GM18861 (cell line): ENCODE measurements around the gene TTPAL.

ENCODE experiments used
- ATAC-seq: cut with Tn5 transposase; IDR thresholded peaks from one replicate; pipeline ENCODE4 v1.9.1; 2021; ENCODE audit not compliant: unreplicated experiment

TTPAL gene

DNA sequence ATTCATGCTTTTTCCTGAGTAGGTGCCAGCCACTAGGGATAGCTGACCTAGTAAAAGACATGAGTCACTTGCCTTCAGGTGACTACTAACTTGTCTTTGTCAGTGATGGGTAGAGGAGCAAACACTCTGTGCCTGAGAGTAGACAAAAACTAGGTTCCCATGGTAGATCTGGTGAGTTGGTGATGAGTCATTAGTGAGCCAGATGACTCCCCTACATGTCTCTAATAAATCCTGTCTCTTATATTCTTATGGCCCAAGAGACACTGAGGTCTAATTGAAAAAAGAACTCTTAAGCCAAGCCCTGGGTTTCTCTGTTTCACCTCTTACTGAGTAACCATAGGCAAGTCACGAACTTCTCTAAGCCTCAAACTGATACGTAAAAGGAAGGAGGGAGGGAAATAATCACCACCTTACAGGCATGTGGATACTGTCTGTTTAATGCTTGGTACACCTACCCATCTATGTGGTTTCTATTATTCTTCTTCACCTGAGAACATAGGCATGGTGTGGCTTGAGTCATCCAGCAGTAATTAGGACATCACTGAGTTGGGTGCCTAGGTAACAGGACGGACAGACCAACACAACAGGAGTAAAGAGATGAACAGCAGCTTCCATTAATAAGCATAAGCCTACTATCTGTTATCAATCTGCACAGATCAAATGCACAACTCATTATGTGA, 20.3 kb downstream of the TTPAL start:
- no peak for ATAC-seq

GRCh38 chr20:44496976-44497375, 21.3 kb downstream of the TTPAL start:
- ATAC-seq: no peak

DNA sequence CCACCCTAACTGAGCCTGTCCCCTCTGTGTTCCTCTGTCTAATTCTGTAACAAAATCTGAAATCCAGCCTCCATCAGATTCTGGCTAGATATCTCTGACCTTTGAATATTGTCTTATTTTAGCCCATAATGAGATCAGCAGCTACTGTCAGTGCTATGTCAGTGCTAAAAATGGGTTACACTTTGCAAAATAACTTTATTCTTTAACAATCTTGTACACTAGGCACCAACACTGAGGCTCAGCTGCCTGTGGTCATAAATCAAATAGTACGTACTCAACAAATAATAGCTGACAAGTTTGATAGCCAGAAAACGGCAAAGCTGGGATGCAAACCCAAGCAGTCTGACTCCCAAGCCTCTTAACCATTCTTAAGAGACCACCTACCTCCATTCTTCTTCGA, 22.1 kb downstream of the TTPAL start:
- ATAC-seq: no peak

GRCh38 chr20:44500221-44500620, 24.5 kb downstream of the TTPAL start:
- no peak for ATAC-seq

GRCh38 chr20:44501448-44501847, 25.8 kb downstream of the TTPAL start:
- ATAC-seq: no peak

DNA sequence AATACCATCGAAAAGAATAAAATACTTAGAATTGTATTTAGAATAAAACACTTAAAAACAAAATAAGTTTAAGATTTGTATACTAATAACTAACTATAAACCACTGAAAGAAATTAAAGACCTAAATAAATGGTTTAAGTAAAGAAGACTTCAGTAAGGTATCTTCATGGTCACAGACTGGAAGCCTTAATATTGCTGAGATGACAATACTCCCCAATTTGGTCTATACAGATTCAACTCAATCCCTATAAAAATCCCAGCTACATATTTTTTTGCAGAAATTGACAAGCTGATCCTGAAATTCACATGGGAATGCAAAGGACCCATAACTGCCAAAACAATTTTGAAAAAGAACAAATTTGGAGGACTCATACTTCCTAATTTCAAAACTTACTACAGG, 27.3 kb downstream of the TTPAL start:
- ATAC-seq: no peak

DNA sequence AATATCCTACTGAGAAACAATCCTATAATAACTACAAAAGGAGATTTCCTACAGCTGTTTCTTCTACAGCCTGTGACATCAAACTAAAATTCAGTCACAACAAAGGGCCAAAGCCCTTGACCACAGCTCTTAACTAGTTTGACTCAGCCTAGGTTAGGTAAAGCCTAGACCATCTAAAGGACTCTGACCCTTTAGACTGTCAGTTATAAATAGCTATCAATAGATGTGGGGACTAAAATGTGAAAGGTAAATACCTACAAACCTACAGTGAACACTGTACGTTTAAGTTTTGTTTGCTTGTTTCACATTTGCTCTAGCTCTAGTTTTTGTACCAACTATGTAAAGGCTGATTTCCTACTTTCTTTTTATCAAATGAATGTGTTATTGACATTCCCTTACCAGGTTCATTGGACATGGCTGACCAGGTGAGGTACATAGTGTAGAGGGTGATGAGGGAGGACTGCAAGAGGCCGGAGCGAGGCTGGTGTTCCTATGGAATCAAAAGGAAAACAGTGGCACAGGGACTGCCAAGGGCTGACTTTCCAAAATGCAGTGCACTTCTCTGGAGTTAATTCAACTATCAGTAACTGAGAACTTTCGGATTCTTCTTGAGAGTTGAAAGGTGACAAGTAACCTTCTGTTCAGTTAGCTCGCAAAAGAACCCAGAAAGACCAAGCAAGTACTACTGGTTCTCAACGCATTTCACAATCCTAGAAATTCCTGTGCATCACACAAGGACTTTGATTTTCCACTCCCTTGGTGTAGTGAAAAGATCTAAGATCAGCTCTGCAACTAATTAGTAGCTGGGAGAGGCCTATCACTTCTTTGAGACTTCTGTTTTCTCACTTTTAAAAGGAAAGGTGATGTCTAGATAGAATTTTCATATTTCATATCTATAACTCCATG, 29.0 kb downstream of the TTPAL start:
- no peak for ATAC-seq

DNA sequence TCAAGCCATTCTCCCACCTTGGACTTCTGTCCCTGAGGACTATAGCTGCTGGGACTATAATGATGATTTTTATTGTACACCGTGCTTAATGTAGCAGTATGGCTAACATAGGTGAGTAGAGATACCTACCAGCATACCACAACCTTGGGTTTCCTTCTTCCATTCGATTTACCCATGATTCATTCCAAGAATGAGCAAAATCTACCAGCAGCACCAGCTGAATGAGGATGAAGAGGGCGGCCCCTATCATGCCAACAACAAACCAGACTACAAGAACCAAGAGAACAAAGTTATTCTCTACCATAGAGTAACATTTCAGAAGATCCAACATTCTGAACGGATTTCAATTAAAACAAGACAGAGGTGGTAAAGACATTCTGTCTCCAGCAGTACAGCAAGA, 34.1 kb downstream of the TTPAL start:
- no peak for ATAC-seq

DNA sequence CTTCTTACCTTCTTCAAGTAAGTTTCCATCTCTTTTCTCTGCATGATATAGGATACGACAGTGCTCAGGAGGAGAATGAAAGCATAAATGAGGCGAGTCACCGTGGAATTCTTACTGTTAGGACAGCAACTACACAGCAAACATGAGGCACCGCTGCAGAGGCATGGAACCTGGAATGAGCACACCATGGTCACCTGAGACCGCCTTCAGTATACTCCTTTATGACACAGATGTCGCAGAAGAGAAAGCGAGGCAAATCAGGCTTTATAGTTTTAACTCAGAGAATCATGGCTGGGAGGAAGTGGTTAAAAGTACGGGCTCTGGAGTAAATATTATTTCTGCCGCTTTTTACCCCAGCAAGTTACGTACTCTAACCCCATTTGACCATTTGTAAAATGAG, 38.2 kb downstream of the TTPAL start:
- no peak for ATAC-seq

GRCh38 chr20:44516491-44516890, 40.8 kb downstream of the TTPAL start:
- no peak for ATAC-seq

GRCh38 chr20:44517454-44517853, 41.8 kb downstream of the TTPAL start:
- no peak for ATAC-seq

GRCh38 chr20:44518248-44518647, 42.6 kb downstream of the TTPAL start:
- no peak for ATAC-seq

GRCh38 chr20:44520881-44521280, 45.2 kb downstream of the TTPAL start:
- no peak for ATAC-seq

DNA sequence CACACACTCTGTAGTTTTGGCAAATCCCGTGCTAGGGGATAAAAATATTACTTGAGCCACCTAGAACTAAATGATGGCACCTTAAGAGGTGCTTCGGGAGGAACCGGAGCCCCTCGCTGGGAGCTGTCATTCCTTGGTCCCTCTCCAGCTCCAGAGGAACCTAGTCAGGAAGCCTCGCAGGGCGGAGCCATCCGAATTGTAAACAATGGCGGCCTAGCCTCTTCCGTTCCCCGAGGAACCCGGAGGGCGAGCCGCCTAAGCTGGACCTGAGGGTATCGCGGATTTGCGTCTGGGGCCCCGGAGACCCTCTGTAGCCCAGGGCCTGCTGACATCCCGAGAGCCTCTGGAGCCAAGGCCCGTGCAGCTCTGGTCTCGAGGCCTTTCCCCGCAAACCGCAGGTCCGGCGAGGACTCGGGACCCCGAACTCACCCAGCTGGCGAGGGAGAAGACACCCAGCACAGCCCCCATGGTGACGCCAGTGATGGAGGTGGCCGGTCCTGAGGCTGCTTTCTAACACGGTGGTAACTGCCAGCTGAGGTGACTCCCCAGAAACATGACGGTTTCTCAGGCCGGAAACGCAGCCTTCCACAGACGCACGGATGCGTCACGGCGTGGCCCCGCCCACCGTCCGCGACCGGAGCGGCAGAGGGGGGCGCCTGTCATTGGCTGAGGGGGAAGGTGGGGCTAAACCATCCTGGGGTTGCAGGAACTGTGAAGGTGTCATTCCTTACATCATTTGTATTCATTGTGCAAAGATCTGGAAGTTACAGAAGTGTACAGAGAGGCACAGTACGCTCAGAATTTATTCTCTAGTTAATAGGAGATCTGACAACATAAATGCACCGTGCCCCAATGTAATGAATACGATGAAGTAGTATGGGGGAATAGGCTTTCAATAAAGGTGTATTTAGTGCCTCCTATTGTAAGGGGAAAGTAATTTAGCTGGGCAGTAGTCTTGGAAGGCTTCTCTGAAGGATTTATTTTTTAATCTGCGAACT, 46.1 kb downstream of the TTPAL start, which contains the start of gene SERINC3:
Gene SERINC3, minus strand, starts transcription at position 587 of the 998 bp plus-strand sequence. Its CDS starts 119 bp downstream, at position 468.
- peak; percentile 92 for ATAC-seq

DNA sequence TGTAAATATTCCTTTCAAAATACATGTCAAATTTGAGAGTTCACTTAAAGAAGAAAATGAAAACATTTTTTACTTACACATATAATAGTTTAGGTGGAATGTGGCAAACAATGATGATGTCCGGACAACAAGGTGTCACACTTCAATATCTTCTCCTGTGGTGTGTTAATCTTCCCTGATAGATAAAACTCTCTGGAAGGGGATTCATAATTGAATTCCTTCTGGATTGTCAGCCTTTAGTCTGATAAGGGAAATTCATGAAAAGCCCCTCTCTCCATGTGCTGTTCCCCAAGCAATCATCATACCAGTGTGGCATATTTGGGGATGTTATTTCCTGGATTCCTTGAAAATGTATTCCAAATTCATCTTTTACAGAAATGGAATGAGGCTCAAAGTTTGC, 47.2 kb downstream of the TTPAL start:
- no peak for ATAC-seq

GRCh38 chr20:44523746-44524145, 48.1 kb downstream of the TTPAL start:
- no peak for ATAC-seq

GRCh38 chr20:44526129-44526528, 50.5 kb downstream of the TTPAL start:
- no peak for ATAC-seq

GRCh38 chr20:44527716-44528199, 52.1 kb downstream of the TTPAL start:
- no peak for ATAC-seq

- no peak for ATAC-seq
These were observed 52.6 kb downstream of the TTPAL start for GRCh38 chr20:44528309-44528708.

- ATAC-seq: no peak
These were observed 56.7 kb downstream of the TTPAL start for GRCh38 chr20:44532259-44532980.
